ENCODE data around the gene PIGS.

DNA sequence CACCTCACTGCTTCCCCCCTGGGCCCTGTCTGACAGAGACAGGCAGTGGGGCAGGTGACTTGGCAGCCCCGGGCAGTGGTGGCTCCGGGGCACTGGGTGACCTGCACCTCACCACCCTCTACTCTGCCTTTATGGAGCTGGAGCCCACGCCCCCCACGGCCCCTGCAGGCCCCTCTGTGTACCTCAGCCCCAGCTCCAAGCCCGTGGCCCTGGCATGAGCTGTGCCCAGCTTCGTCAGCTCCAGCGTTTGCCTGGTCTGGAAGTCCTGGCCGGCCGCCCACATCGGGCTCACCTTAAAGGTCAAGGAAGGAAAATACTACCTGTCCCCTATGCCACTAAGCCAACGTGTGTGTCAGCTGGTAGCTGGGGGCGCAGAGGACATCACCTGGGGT, 34.1 kb downstream of the PIGS start:
- TF ChIP-seq, protein P1, sequence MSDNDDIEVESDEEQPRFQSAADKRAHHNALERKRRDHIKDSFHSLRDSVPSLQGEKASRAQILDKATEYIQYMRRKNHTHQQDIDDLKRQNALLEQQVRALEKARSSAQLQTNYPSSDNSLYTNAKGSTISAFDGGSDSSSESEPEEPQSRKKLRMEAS (IDR thresholded peaks at IDR 0.05; ENCODE audit: low read depth) = no peak
- TF ChIP-seq, protein P2, sequence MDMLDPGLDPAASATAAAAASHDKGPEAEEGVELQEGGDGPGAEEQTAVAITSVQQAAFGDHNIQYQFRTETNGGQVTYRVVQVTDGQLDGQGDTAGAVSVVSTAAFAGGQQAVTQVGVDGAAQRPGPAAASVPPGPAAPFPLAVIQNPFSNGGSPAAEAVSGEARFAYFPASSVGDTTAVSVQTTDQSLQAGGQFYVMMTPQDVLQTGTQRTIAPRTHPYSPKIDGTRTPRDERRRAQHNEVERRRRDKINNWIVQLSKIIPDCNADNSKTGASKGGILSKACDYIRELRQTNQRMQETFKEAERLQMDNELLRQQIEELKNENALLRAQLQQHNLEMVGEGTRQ (IDR thresholded peaks at IDR 0.05; ENCODE audit: borderline replicate concordance, low read depth, low read length) = no peak
- no peak for TF ChIP-seq SMC3 (IDR thresholded peaks at IDR 0.05; ENCODE audit: low read depth, low read length)
- no peak for TF ChIP-seq FOXJ3 (CRISPR knock-in tag; IDR thresholded peaks at IDR 0.05)

Measured in SK-N-SH (cell line).